ENCODE results near the gene TEX54. TPM values are rescaled to one million over a fixed set of nuclear protein-coding genes. Genes with fewer than 3 reads are reported as not detected.
"Not testable (repeated sequence)": the region's sequence is repeated elsewhere in the genome, so short reads cannot be mapped to it uniquely, and the experiment has no call there.

Gene TEX54
- total RNA-seq, 1 experiment from 2014 or later = not detected

GRCh38 chr11:62830904-62831519, 1.6 kb downstream of the TEX54 start:
- H3K36me3 Mint-ChIP-seq (ENCODE audit: insufficient read depth, unreplicated experiment) = peaks cover 52% of the 10 kb centered on the region
- CTCF ChIA-PET = interaction anchor here (1.2 kb wide), 3 partner anchors 26 to 45 kb away, joined by 3 to 4 read pairs (median 4); partner anchors contain the start of gene TMEM179B
- no peak for TF ChIP-seq CTCF (IDR thresholded peaks at IDR 0.05; ENCODE audit: unreplicated experiment)

GRCh38 chr11:62828130-62828529, 4.5 kb downstream of the TEX54 start:
- intact Hi-C loops (cut with micrococcal nuclease); BruUV-seq (replicated peaks); H3K9me3 Mint-ChIP-seq (ENCODE audit: unreplicated experiment); DNase-seq (ENCODE audit: unreplicated experiment); H3K27me3 Mint-ChIP-seq (ENCODE audit: insufficient read depth, unreplicated experiment); H3K4me3 Mint-ChIP-seq (ENCODE audit: unreplicated experiment); H3K27ac Mint-ChIP-seq (ENCODE audit: low read depth, unreplicated experiment): not testable (repeated sequence)
- ChIA-PET POLR2A (interaction anchor here (0.6 to 4.5 kb wide), 7 partner anchors 12 to 55 kb away, joined by 3 to 56 read pairs (median 4); partner anchors contain the start of genes NXF1 and WDR74), CTCF (interaction anchor here (0.5 to 1.2 kb wide), 5 partner anchors 14 to 1213 kb away, joined by 3 to 6 read pairs (median 3); partner anchors contain the start of gene TMEM179B)
- Mint-ChIP-seq H3K4me1 (ENCODE audit: insufficient read depth, unreplicated experiment) (peaks cover 15% of the 10 kb centered on the region), H3K36me3 (ENCODE audit: insufficient read depth, unreplicated experiment) (peaks cover 60% of the 10 kb centered on the region)

More at GRCh38 chr11:62830904-62831519, 1.6 kb downstream of the TEX54 start:
- DNase-seq (ENCODE audit: unreplicated experiment) = no peak
- peaks cover 28% of the 10 kb centered on the region for H3K4me1 Mint-ChIP-seq (ENCODE audit: insufficient read depth, unreplicated experiment)
- peak overlapping the region; percentile 99 for H3K27ac Mint-ChIP-seq (ENCODE audit: low read depth, unreplicated experiment)
- H3K4me3 Mint-ChIP-seq (ENCODE audit: unreplicated experiment) = peak overlapping the region; percentile 89
- BruUV-seq (replicated peaks) = no TSS peak
- intact Hi-C loops (cut with micrococcal nuclease) = loop anchor here (10.0 kb wide), 1 partner anchor 446 kb away; no protein-coding TSS in a partner anchor
- POLR2A ChIA-PET = interaction anchor here (0.6 to 4.5 kb wide), 43 partner anchors 8 to 1413 kb away, joined by 3 to 105 read pairs (median 6); partner anchors contain the start of genes C11orf98, EEF1G, HNRNPUL2 and INTS5
- no peaks in the 10 kb centered on the region for H3K27me3 Mint-ChIP-seq (ENCODE audit: insufficient read depth, unreplicated experiment)
- no peaks in the 10 kb centered on the region for H3K9me3 Mint-ChIP-seq (ENCODE audit: unreplicated experiment)

- BruUV-seq (replicated peaks) = no TSS peak
- H3K9me3 Mint-ChIP-seq (ENCODE audit: unreplicated experiment) = no peaks in the 10 kb centered on the region
- peaks cover 92% of the 10 kb centered on the region for H3K36me3 Mint-ChIP-seq (ENCODE audit: insufficient read depth, unreplicated experiment)
- no peak for TF ChIP-seq CTCF (IDR thresholded peaks at IDR 0.05; ENCODE audit: unreplicated experiment)
- intact Hi-C loops (cut with micrococcal nuclease) = no loop called here
- no peak overlapping the region for H3K27ac Mint-ChIP-seq (ENCODE audit: low read depth, unreplicated experiment)
- ChIA-PET CTCF (interaction anchor here (0.6 to 1.4 kb wide), 2 partner anchors 13 to 823 kb away, joined by 3 read pairs; no protein-coding TSS in a partner anchor), POLR2A (interaction anchor here (1.4 to 1.9 kb wide), 4 partner anchors 8 to 20 kb away, joined by 3 to 13 read pairs (median 6); partner anchors contain the start of gene STX5)
- H3K4me1 Mint-ChIP-seq (ENCODE audit: insufficient read depth, unreplicated experiment) = no peaks in the 10 kb centered on the region
- DNase-seq (ENCODE audit: unreplicated experiment) = no peak
- no peaks in the 10 kb centered on the region for H3K27me3 Mint-ChIP-seq (ENCODE audit: insufficient read depth, unreplicated experiment)
- H3K4me3 Mint-ChIP-seq (ENCODE audit: unreplicated experiment) = no peak overlapping the region
These were observed 9.0 kb downstream of the TEX54 start for GRCh38 chr11:62823677-62824076.

- ChIA-PET CTCF (interaction anchor here (0.9 to 1.0 kb wide), 2 partner anchors 9 to 10 kb away, joined by 3 to 6 read pairs; no protein-coding TSS in a partner anchor), POLR2A (interaction anchor here (0.7 to 3.1 kb wide), 6 partner anchors 11 to 38 kb away, joined by 3 to 21 read pairs (median 7); partner anchors contain the start of genes NXF1, STX5 and WDR74)
- Mint-ChIP-seq H3K36me3 (ENCODE audit: insufficient read depth, unreplicated experiment) (peaks cover 83% of the 10 kb centered on the region), H3K27ac (ENCODE audit: low read depth, unreplicated experiment) (no peak overlapping the region), H3K4me3 (ENCODE audit: unreplicated experiment) (no peak overlapping the region), H3K9me3 (ENCODE audit: unreplicated experiment) (no peaks in the 10 kb centered on the region), H3K4me1 (ENCODE audit: insufficient read depth, unreplicated experiment) (no peaks in the 10 kb centered on the region), H3K27me3 (ENCODE audit: insufficient read depth, unreplicated experiment) (no peaks in the 10 kb centered on the region)
- no peak for TF ChIP-seq CTCF (IDR thresholded peaks at IDR 0.05; ENCODE audit: unreplicated experiment)
- DNase-seq (ENCODE audit: unreplicated experiment) = no peak
- intact Hi-C loops (cut with micrococcal nuclease) = no loop called here
- no TSS peak for BruUV-seq (replicated peaks)
These were observed 15.5 kb downstream of the TEX54 start for GRCh38 chr11:62817129-62817528.

Measured in MCF 10A (cell line).